CD4-positive, alpha-beta T cell (primary cell): ENCODE measurements around the gene PRKCB. TPM values are rescaled to one million over a fixed set of nuclear protein-coding genes. Genes with fewer than 3 reads are reported as not detected.

Experiments used
- ATAC-seq: fragments of 200-7000 bp; cut with Tn5 transposase; one replicate; pipeline ENCODE4 v1.10.0; 2022; ENCODE audit warnings: mild to moderate bottlenecking; ENCODE audit not compliant: poor library complexity
- CTCF ChIA-PET: fragments of 350-600 bp; sonication (Branson Sonifier 250); formaldehyde crosslinking; loops from one replicate; lab custom pipeline; 2021; ENCODE audit warnings: antibody characterized with exemption, inconsistent platforms; lab: Charles Lee
- POLR2A ChIA-PET: fragments of 350-600 bp; sonication (Branson Sonifier 250); formaldehyde crosslinking; loops from one replicate; lab custom pipeline; 2021; ENCODE audit warnings: antibody characterized with exemption, inconsistent platforms; lab: Charles Lee
- DNase-seq, 14 experiments: peaks; one replicate each; pipeline ENCODE4 v3.0.0-alpha.2; 2013 to 2020; ENCODE audit warnings: mixed read lengths in 2 of 14
- H3K27ac ChIP-seq, 2 donors: one replicate each; pipeline versions ENCODE4 v1.5.1 to v1.7.0; 2013; ENCODE audit warnings: low read length in 2 of 2, low read depth in 1 of 2, mild to moderate bottlenecking in 1 of 2
- H3K27me3 ChIP-seq, 2 experiments: 1 replicate in 1 of 2; 2 replicates in 1 of 2; pipeline versions ENCODE4 v1.6.1 to v1.7.0; 2013; ENCODE audit warnings: low read length in 2 of 2, control low read depth in 1 of 2, mild to moderate bottlenecking in 1 of 2, moderate library complexity in 1 of 2; ENCODE audit not compliant: insufficient read depth in 2 of 2, control insufficient read depth in 1 of 2
- H3K36me3 ChIP-seq: one replicate; pipeline ENCODE4 v1.6.1; 2013; ENCODE audit warnings: low read length, control low read depth; ENCODE audit not compliant: insufficient read depth
- H3K4me1 ChIP-seq: one replicate; pipeline ENCODE4 v1.6.1; 2013; ENCODE audit warnings: low read length, control low read depth; ENCODE audit not compliant: insufficient read depth
- H3K4me3 ChIP-seq: one replicate; pipeline ENCODE4 v1.5.1; 2013; ENCODE audit warnings: mild to moderate bottlenecking, low read length, moderate library complexity
- H3K9me3 ChIP-seq, 2 experiments: 1 replicate in 1 of 2; 2 replicates in 1 of 2; pipeline versions ENCODE4 v1.6.1 to v1.7.0; 2013; ENCODE audit warnings: low read length in 2 of 2, mild to moderate bottlenecking in 2 of 2, control low read depth in 1 of 2, moderate library complexity in 1 of 2; ENCODE audit not compliant: control insufficient read depth in 1 of 2, insufficient read depth in 1 of 2
- H3K27ac Mint-ChIP-seq: one replicate; pipeline ENCODE4 v1.8.0; 2020; ENCODE audit warnings: mixed read lengths
- H3K27me3 Mint-ChIP-seq: one replicate; pipeline ENCODE4 v1.8.0; 2021; ENCODE audit warnings: mixed read lengths
- H3K36me3 Mint-ChIP-seq: one replicate; pipeline ENCODE4 v1.8.0; 2021; ENCODE audit warnings: low read depth, mixed read lengths
- H3K4me1 Mint-ChIP-seq: one replicate; pipeline ENCODE4 v1.8.0; 2021; ENCODE audit warnings: low read depth, mixed read lengths
- H3K4me3 Mint-ChIP-seq: one replicate; pipeline ENCODE4 v1.8.0; 2020; ENCODE audit warnings: mild to moderate bottlenecking, mixed read lengths
- H3K9me3 Mint-ChIP-seq: one replicate; pipeline ENCODE4 v1.8.0; 2020; ENCODE audit warnings: mixed read lengths
- intact Hi-C, 2 experiments: fragments of 100-400 bp; cut with DNase I in 1 of 2; cut with micrococcal nuclease in 1 of 2; formaldehyde crosslinking; loops; one replicate each; pipeline versions ENCODE4 v1.15.1 to v1.9.0; 2023 to 2025; cut with DNase I, micrococcal nuclease
- total RNA-seq, 174 experiments: library from RNA in 2 of 174; stranded (reverse) in 2 of 174; gene quantifications; one replicate each; pipeline ENCODE4 v1.2.3 and lab custom pipeline; 2021 to 2026
- TF ChIP-seq, protein P1 (sequence below): fragments of 200-600 bp; IDR thresholded peaks from one replicate; pipeline ENCODE4 v1.8.0; 2022; ENCODE audit warnings: antibody characterized with exemption, mild to moderate bottlenecking

PRKCB gene
- total RNA-seq, 2 experiments from 2014 or later = 64.7 TPM

DNA sequence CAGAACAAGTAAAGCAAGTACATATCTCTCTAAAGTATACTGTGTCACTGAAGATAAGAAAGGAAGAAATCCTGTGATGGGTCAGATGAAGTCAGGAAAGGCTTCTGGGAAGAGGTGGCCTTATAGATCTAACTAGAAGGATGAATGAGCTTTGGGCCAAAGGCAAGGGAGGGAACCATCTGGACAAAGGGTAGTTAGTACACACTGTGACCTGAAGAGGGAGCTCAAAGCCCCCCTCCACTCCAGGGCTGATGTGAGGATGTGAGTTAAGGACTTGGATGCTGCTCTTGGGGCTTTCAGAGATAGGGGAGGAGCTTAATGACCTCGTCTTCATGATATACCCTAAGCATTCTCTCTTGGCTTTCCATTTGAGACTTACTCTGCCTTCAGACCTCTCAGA lies 235.1 kb downstream of the PRKCB start:
- no peaks in the 10 kb centered on the region for H3K27me3 Mint-ChIP-seq
- peaks cover 18% of the 10 kb centered on the region for H3K4me1 ChIP-seq
- peaks cover 43% of the 10 kb centered on the region for H3K4me1 Mint-ChIP-seq
- H3K9me3 ChIP-seq = no peaks in the 10 kb centered on the region
- peaks cover 23% of the 10 kb centered on the region for H3K36me3 Mint-ChIP-seq
- ChIA-PET POLR2A (no interaction called here), CTCF (interaction anchor here (0.5 to 1.2 kb wide), 4 partner anchors 26 to 434 kb away, joined by 3 to 5 read pairs (median 4); no protein-coding TSS in a partner anchor)
- ATAC-seq = peak; percentile 54
- no peaks in the 10 kb centered on the region for H3K27me3 ChIP-seq
- no peak overlapping the region for H3K27ac Mint-ChIP-seq
- no peak overlapping the region for H3K27ac ChIP-seq
- intact Hi-C loops = no loop called here
- TF ChIP-seq, protein P1, sequence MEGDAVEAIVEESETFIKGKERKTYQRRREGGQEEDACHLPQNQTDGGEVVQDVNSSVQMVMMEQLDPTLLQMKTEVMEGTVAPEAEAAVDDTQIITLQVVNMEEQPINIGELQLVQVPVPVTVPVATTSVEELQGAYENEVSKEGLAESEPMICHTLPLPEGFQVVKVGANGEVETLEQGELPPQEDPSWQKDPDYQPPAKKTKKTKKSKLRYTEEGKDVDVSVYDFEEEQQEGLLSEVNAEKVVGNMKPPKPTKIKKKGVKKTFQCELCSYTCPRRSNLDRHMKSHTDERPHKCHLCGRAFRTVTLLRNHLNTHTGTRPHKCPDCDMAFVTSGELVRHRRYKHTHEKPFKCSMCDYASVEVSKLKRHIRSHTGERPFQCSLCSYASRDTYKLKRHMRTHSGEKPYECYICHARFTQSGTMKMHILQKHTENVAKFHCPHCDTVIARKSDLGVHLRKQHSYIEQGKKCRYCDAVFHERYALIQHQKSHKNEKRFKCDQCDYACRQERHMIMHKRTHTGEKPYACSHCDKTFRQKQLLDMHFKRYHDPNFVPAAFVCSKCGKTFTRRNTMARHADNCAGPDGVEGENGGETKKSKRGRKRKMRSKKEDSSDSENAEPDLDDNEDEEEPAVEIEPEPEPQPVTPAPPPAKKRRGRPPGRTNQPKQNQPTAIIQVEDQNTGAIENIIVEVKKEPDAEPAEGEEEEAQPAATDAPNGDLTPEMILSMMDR = no peak
- H3K4me3 ChIP-seq = no peak overlapping the region
- DNase-seq = peak in 6 of 14 experiments; percentile 6 to 48 (median 20)
- no peaks in the 10 kb centered on the region for H3K9me3 Mint-ChIP-seq
- H3K4me3 Mint-ChIP-seq = no peak overlapping the region
- H3K36me3 ChIP-seq = peaks cover 3% of the 10 kb centered on the region

DNA sequence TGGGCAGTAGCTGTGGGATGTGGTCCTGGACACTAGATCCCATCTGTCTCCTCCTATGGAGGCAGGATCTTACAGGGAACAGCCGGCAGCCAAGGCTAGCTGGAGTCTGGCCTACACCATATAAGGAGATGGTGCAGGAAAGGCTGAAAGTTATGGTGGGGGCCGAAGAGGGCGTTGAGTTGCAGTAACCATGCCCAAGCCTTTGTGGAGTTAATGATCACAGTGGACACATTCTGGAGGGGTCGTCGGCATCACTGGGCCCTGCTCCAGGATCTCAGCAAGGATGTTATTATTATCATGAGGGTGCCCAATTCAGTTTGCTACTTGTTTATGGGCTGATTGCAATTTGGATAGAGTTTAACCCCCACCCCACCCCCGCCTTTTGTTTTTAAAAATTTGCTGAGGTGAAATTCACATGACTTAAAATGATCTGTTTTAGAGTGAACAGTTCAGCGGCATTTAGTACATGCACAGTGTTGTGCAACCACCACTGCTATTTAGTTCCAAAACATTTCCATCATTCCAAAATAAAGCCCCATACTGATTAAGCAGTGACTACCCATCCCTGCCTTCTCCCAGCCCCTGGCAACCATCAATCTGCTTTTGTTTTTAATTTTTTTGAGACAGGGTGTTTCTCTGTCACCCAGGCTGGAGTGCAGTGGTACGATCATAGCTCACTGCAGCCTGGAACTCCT lies 236.0 kb downstream of the PRKCB start:
- CTCF ChIA-PET = no interaction called here
- H3K36me3 Mint-ChIP-seq = peaks cover 27% of the 10 kb centered on the region
- no peak for ATAC-seq
- intact Hi-C loops = no loop called here
- H3K4me3 ChIP-seq = no peak overlapping the region
- no peaks in the 10 kb centered on the region for H3K27me3 ChIP-seq
- H3K9me3 ChIP-seq = no peaks in the 10 kb centered on the region
- no peak for DNase-seq
- no peak overlapping the region for H3K4me3 Mint-ChIP-seq
- no peaks in the 10 kb centered on the region for H3K27me3 Mint-ChIP-seq
- H3K27ac ChIP-seq = no peak overlapping the region
- peak overlapping the region; percentile 71 for H3K27ac Mint-ChIP-seq
- no peaks in the 10 kb centered on the region for H3K9me3 Mint-ChIP-seq
- POLR2A ChIA-PET = interaction anchor here (0.7 kb wide), 1 partner anchor 82 kb away, joined by 4 read pairs; no protein-coding TSS in a partner anchor
- peaks cover 47% of the 10 kb centered on the region for H3K4me1 Mint-ChIP-seq
- TF ChIP-seq, protein P1 = no peak
- H3K4me1 ChIP-seq = peaks cover 18% of the 10 kb centered on the region
- peaks cover 3% of the 10 kb centered on the region for H3K36me3 ChIP-seq

DNA sequence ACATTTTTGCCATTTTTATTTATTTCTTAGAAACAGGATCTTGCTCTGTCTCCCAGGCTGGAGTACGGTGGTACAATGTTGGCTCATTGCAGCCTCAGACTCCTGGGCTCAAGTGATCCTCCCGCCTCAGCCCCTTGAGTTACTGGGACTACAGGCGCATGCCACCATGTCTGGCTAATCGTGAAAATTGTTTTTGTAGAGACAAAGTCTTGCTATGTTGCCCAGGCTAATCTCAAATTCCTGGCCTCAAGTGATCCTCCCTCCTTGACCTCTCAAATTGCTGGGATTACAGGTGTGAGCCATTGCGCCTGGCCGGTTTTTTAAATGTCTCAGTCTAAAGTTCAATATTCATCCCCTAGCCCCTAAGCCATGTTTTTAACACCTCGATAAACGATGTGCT lies 237.5 kb downstream of the PRKCB start:
- H3K9me3 Mint-ChIP-seq = no peaks in the 10 kb centered on the region
- no peak overlapping the region for H3K4me3 Mint-ChIP-seq
- POLR2A ChIA-PET = no interaction called here
- DNase-seq = no peak
- peaks cover 36% of the 10 kb centered on the region for H3K36me3 Mint-ChIP-seq
- Histone ChIP-seq H3K9me3 (no peaks in the 10 kb centered on the region), H3K27ac (no peak overlapping the region), H3K36me3 (peaks cover 11% of the 10 kb centered on the region), H3K27me3 (no peaks in the 10 kb centered on the region), H3K4me1 (peaks cover 18% of the 10 kb centered on the region), H3K4me3 (no peak overlapping the region)
- ATAC-seq = no peak
- no peaks in the 10 kb centered on the region for H3K27me3 Mint-ChIP-seq
- intact Hi-C loops = no loop called here
- CTCF ChIA-PET = no interaction called here
- peaks cover 47% of the 10 kb centered on the region for H3K4me1 Mint-ChIP-seq
- no peak overlapping the region for H3K27ac Mint-ChIP-seq
- TF ChIP-seq, protein P1 = no peak
